Nephron (organoid): ENCODE results near the gene MKNK2.

Experiments used
- H3K27ac Mint-ChIP-seq, 3 experiments: 2 replicates each; pipeline ENCODE4 v1.8.0; 2020; ENCODE audit warnings: mixed read lengths in 3 of 3, mild to moderate bottlenecking in 2 of 3, moderate library complexity in 1 of 3
- H3K27me3 Mint-ChIP-seq: 2 replicates; pipeline ENCODE4 v1.8.0; 2021; ENCODE audit warnings: low read depth, mild to moderate bottlenecking, moderate library complexity, mixed read lengths
- H3K36me3 Mint-ChIP-seq: 2 replicates; pipeline ENCODE4 v1.8.0; 2020; ENCODE audit warnings: low read depth, mixed read lengths
- H3K4me1 Mint-ChIP-seq: 2 replicates; pipeline ENCODE4 v1.8.0; 2020; ENCODE audit warnings: mixed read lengths
- H3K4me3 Mint-ChIP-seq, 3 experiments: 2 replicates each; pipeline ENCODE4 v1.8.0; 2020; ENCODE audit warnings: mild to moderate bottlenecking in 3 of 3, mixed read lengths in 3 of 3, moderate library complexity in 2 of 3
- H3K9me3 Mint-ChIP-seq: 2 replicates; pipeline ENCODE4 v1.8.0; 2020; ENCODE audit warnings: mixed read lengths
- TF ChIP-seq, protein P1 (sequence below), 3 experiments: fragments of 200-600 bp; sonication (generic); IDR thresholded peaks; one replicate each; pipeline ENCODE4 v1.5.0; 2021; ENCODE audit warnings: antibody characterized with exemption in 3 of 3; ENCODE audit not compliant: unreplicated experiment in 3 of 3

Gene MKNK2

DNA sequence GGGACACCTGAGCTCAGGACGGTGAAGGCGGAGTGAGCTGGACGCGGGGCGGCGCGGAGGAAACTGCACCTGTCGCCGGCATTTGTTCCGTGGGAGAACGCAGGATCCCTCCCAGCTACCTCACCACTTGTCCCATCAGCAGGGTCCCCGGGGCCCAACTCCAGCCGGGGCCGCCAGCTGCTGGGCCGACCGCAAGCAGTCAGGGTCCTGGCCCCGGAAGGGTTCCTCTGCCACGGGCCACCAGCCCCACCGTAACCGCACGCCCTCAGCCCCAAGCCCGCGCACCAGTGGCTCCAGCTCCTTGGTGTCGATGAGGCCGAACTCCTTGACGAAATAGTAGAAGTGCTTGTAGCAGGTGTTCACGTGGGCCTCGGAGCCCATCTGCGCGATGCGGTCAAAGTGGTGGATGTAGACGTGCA lies 25.5 kb upstream of the MKNK2 start:
- Mint-ChIP-seq H3K27ac (no peak overlapping the region), H3K4me1 (no peaks in the 10 kb centered on the region), H3K36me3 (peaks cover 48% of the 10 kb centered on the region), H3K27me3 (no peaks in the 10 kb centered on the region), H3K4me3 (no peak overlapping the region), H3K9me3 (no peaks in the 10 kb centered on the region)
- TF ChIP-seq, protein P1, sequence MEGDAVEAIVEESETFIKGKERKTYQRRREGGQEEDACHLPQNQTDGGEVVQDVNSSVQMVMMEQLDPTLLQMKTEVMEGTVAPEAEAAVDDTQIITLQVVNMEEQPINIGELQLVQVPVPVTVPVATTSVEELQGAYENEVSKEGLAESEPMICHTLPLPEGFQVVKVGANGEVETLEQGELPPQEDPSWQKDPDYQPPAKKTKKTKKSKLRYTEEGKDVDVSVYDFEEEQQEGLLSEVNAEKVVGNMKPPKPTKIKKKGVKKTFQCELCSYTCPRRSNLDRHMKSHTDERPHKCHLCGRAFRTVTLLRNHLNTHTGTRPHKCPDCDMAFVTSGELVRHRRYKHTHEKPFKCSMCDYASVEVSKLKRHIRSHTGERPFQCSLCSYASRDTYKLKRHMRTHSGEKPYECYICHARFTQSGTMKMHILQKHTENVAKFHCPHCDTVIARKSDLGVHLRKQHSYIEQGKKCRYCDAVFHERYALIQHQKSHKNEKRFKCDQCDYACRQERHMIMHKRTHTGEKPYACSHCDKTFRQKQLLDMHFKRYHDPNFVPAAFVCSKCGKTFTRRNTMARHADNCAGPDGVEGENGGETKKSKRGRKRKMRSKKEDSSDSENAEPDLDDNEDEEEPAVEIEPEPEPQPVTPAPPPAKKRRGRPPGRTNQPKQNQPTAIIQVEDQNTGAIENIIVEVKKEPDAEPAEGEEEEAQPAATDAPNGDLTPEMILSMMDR (IDR thresholded peaks at IDR 0.05; ENCODE audit: unreplicated experiment in 3 of 3), result no peak

DNA sequence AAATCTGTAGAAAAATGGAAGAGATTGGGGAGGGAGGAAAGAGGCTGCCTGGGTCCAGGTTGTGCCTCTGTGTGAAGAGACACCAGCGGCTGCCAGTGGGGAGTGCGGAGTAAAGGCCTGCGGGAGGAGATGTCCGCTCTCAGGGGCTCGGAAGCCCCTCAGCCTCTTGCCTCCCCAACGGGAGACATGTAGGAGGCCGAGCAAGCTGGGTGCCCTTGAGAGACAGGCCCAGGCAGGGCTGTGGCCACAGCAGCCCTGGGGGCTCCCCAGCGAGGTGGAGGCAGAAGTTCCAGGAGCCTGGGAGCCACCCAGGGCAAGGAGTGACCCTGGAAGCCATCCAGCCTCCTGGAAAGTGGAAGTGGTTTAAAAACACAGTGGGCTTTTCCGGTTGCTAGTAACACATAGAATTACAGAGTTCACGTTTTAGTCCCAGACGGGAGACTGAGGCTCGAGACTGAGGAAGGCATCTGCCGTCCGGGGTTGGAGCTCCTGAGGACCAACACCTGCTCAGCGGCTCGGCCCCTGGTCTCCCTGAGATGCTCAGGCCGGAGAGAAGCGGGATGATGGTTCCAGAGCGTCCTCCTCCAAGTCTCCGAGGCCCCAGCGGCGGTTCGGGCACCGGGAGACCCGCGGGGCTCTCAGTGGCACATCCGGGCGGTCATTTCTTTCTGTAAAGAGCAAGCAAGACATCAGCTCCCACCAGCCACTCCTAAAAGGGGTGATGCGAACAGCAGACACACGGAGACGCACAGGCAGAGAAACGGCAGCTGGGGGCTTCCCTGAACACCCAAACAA lies 21.9 kb upstream of the MKNK2 start:
- no peak overlapping the region for H3K4me3 Mint-ChIP-seq
- no peaks in the 10 kb centered on the region for H3K27me3 Mint-ChIP-seq
- no peaks in the 10 kb centered on the region for H3K9me3 Mint-ChIP-seq
- TF ChIP-seq, protein P1 (IDR thresholded peaks at IDR 0.05; ENCODE audit: unreplicated experiment in 3 of 3), result no peak
- no peaks in the 10 kb centered on the region for H3K4me1 Mint-ChIP-seq
- peaks cover 44% of the 10 kb centered on the region for H3K36me3 Mint-ChIP-seq
- H3K27ac Mint-ChIP-seq, result no peak overlapping the region

DNA sequence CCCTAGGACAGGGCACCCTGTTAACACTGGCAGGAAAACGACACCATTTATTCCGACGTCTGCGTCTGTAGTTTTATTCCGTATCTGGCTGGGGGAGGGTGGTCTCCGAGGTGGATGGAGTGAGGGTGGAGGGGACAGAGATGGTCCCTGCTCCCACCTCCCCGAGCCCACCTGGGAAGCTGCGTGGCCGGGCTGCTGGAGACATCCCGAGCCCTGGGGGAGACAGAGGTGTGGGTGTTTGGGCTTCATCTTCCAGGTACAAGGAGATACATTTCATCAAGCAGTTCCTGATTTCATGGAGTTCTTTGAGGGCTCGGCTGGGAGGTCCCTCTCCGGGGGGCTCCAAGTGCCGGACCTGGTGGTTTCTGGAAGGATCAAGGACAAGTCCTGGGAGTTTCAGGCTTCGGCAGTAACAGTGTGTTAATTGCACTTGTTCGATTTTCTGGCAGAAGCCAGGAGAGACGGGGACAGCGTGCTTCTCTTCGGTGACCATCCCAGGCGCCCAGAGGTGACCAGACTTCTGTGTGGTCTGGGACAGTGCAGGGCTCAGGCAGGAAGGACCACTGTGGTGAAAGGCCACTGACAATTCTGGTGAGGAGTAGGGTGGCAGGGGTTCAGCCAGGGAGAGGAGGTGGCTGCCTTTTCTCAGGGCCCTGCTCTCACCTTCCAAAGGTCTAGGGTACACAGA lies 20.1 kb upstream of the MKNK2 start:
- H3K27ac Mint-ChIP-seq, result no peak overlapping the region
- TF ChIP-seq, protein P1 (IDR thresholded peaks at IDR 0.05; ENCODE audit: unreplicated experiment in 3 of 3), result no peak
- no peaks in the 10 kb centered on the region for H3K9me3 Mint-ChIP-seq
- H3K36me3 Mint-ChIP-seq, result peaks cover 32% of the 10 kb centered on the region
- H3K4me3 Mint-ChIP-seq, result no peak overlapping the region
- H3K4me1 Mint-ChIP-seq, result no peaks in the 10 kb centered on the region
- no peaks in the 10 kb centered on the region for H3K27me3 Mint-ChIP-seq

- Mint-ChIP-seq H3K4me3 (no peak overlapping the region), H3K9me3 (no peaks in the 10 kb centered on the region), H3K27ac (no peak overlapping the region), H3K4me1 (no peaks in the 10 kb centered on the region), H3K36me3 (peaks cover 28% of the 10 kb centered on the region), H3K27me3 (no peaks in the 10 kb centered on the region)
- TF ChIP-seq, protein P1 (IDR thresholded peaks at IDR 0.05; ENCODE audit: unreplicated experiment in 3 of 3), result no peak
Observed at GRCh38 chr19:2070436-2070827, 19.4 kb upstream of the MKNK2 start.

GRCh38 chr19:2064788-2065524 lies 13.9 kb upstream of the MKNK2 start:
- no peaks in the 10 kb centered on the region for H3K9me3 Mint-ChIP-seq
- peak overlapping the region; percentile 58 to 70 (median 62) for H3K27ac Mint-ChIP-seq
- H3K36me3 Mint-ChIP-seq, result no peaks in the 10 kb centered on the region
- H3K27me3 Mint-ChIP-seq, result no peaks in the 10 kb centered on the region
- H3K4me1 Mint-ChIP-seq, result peaks cover 20% of the 10 kb centered on the region
- TF ChIP-seq, protein P1 (IDR thresholded peaks at IDR 0.05; ENCODE audit: unreplicated experiment in 3 of 3), result no peak
- H3K4me3 Mint-ChIP-seq, result peak overlapping the region in 2 of 3 experiments; percentile 27 to 33
